Fibroblast of skin of left quadriceps (primary cell): ENCODE results near the gene PKN2.
A peak's percentile ranks its signal among the peaks of the same experiment; 100 is the strongest.

Experiments used
- DNase-seq, 2 experiments: peaks; one replicate each; pipeline ENCODE4 v3.0.0-alpha.2; 2013; ENCODE audit warnings: low read depth in 2 of 2

PKN2 gene

DNA sequence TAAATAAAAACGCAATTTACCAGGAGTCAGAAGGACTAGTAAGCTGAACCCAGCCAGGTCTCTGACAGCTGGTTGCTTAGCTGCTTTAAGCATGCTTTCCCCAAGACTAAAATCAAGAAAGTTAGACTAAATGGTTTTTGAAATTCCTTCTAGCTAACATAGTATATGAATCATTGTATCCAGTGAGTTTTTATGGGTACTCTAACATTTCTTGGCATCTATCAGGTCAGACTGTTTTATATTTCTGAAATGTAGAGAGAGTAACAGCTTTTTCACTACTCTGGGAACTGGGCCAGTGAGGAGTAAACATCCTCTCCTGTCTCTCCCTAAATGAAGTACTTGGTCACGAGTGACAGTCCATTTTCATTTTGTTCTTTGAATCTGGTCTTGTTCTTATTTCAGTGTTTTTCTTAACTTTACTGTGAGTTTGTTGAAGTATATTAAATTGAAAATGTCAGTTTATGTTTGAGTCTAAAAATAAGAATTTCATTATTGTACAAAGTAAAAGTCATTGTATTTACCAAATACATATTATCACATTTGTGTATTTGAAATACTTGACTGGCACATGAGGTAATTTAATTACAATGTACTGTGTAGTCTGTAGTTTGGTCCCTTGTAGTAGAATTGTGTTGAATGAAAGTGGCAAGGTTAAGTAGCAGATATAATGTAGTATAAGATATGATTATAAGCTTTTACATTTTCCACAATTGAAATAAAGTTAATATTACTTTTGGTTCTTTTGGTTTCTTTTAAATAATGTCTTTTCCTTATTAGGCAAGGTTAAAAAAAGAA is 47.6 kb downstream of the PKN2 start:
- peak; percentile 89 to 92 for DNase-seq

DNA sequence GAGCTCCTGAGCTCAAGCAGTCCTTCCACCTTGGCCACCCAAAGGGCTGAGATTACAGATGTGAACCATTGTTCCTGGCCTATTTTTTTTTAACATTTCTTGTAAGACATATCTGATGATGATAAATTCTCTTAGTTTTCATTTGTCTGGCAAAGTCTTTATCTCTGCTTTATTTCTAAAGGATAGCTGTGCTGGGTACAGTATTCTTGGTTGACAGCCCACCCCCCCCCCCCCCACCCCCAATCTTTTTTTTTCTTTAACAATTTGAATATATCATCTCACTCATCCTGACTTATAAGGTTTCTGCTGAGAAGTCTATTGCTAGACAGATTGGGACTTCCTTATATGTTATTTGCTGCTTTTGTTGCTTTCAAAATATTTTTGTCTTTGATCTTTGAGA is 51.3 kb downstream of the PKN2 start:
- no peak for DNase-seq

DNA sequence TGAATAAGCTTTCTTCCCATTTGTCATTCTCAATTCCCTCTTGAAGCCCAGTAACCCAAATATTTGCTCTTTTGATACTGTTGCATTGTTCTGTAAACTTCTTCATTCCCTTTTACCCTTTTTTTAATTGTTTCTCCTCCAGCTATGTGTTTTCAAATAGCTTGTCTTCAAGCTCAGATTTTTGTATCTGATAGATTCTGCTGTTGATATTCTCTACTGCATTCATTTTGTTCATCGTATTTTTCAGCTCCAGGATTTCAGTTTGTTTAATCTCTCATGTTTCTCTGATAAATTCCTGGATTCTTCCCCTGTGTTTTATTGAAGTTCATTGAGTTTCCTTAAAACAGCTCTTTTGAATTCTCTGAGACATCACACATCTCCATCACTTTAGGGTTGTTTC is 51.8 kb downstream of the PKN2 start:
- no peak for DNase-seq

GRCh38 chr1:88736633-88737248 is 52.7 kb downstream of the PKN2 start:
- peak; percentile 16 to 20 for DNase-seq

DNA sequence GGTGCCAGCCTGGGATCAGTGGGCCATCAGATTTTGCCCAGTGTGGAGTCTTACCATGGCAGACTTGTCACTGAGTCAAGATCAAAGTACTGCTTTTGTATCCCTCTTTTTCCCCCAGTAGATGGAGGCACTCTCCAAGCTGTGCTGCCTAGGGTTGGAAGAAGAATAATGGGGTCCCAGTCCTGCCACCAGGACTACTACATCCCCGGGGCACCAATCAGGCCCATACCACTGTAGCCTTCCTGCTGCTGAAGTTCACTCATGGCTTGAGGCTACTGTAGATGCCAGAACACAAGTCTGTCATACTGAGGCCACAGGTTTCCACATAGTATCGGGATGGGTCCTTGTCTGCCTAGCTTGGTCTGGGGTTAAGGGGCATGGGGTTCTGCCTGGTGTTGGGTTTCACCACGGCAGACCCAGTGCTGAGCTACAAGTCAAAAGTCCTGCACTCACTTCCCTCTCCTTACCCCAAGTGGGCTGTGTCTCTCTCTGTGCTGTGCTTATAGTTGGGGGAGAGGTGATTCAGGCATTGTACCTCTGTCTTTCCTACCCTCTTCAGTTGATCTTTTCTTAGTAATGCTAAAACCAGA is 53.4 kb downstream of the PKN2 start:
- no peak for DNase-seq

DNA sequence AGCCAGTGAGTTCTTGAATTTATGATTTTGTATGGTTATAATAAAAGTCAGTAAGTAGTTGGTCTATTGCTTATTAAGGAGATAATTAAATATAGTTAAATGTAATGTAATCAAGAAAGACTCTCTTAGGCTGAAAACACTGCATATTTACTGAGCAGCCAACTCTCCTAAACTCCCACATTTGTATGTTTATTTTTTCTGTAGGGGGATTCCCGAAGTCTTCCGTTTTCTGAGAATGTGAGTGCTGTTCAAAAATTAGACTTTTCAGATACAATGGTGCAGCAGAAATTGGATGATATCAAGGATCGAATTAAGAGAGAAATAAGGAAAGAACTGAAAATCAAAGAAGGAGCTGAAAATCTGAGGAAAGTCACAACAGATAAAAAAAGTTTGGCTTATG is 56.7 kb downstream of the PKN2 start:
- DNase-seq: no peak

DNA sequence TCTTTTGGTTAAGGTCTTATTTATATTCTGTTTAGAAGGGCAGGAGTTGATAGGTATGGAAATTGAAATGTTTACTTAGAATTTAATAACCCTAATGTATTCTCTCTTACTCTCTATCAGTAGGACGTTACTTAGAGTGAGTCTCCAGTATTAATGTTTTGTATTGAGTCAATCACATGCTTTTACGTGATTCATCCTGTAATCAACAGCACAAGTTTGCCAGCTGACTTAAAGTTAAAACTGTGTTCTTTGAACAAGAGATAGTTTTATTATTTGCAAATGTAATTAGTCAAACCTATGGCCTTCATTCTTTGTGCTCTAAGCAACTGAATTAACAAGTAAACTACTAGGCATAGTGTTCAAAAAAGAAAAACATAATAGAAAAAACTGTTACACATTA is 57.3 kb downstream of the PKN2 start:
- no peak for DNase-seq

DNA sequence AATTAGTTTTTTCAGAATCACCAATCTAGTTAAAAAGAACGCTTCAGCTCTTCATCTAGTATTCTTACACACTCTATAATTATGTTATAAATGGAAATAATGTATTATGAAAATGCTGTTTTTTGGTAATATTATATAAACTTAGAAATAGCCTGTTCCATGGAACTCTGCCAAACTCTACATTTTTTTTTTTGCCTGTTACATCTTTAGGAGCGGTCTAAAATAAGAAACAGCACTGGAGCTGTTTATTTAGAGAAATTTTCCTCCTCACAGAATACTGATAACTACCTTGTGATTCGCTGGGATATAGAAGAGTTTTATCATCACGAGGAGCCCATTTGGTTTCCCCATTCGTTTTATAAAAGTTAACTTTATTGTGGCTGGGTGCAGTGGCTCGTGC is 58.5 kb downstream of the PKN2 start:
- no peak for DNase-seq

DNA sequence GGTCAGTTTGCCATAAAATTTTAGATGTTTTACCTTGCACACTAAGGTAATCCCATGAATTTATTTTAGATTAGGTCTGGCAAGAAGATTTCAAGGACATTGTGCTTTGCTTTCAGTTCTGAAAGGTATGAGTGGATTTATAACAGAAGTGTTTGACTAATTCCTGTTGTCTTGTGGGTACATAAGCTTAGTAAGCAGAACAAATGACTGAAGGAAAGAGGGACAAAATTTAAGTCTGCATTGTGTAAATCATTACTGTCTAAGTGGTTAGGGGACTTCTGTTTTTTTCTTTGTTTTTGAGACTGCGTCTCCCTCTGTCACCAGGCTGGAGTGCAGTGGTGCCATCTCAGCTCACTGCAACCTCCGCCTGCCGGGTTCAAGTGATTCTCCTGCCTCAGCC is 60.1 kb downstream of the PKN2 start:
- DNase-seq: no peak

GRCh38 chr1:88746916-88747315 is 62.8 kb downstream of the PKN2 start:
- no peak for DNase-seq

DNA sequence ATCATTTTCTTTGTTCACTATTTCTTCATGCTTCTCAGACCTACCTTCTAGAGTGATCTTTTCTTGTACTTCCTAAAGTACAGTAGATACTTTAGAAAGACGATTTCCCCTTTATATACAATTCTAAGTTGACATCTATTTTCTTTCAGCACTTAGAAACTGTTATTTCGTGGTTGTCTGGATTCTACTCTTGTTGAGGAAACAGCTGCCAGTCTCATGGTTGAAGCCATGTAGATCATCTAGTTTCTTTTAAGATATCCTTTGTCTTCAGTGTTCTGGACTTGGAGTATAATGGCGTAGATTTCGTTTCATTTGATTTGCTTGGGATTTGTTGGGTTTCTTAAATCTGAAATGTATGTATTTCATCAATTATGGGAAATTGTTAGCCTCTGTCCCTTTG is 67.6 kb downstream of the PKN2 start:
- no peak for DNase-seq

DNA sequence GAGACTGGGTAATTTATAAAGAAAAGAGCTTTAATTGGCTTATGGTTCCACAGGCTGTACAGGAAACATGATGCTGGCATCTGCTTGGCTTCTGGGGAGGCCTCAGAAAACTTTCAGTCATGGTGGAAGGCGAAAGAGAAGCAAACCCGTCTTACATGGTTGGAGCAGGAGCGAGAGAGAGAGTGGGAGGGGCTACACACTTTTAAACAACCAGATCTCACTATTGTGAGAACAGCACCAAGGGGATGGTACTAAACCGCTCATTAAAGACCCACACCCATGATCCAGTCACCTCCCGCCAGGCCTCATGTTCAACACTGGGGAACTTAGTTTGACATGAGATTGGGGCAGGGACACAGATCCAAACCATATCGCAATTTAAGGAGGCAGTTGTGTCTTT is 69.4 kb downstream of the PKN2 start:
- no peak for DNase-seq

DNA sequence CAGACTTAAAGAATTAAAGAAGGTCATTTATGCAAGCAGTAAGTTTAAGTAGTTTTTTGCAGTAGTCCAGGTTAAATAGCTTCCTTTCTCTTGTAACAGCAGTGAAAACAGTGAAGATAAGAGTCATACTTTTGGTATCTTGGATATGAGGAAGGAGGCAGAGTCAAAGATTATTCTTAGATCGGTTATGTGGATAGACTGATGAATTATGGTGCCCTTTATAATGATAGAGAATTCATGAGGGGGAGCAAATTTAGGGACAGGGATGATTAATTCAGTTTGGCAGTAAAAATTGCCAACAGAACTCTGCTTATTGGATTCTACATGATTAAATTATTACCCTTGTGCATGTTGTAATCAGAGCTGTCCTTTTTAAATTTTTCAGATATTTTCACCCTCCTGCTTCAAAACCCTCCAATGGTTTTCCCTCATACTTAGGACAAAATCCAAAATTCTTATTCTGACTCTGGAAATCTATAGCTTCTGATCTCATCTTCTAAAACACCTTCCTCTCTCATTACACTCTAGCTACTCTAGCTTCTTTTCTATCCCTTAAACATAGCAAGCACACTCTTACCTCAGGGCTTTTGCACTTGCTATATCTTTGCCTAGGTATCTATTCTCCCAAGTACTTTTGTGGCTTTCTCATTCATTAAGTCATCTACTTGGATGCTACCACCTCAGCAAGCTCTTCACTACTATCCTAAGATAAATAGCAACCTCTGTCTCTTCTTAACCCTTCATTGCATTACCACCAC is 79.8 kb downstream of the PKN2 start:
- peak; percentile 62 to 76 for DNase-seq

DNA sequence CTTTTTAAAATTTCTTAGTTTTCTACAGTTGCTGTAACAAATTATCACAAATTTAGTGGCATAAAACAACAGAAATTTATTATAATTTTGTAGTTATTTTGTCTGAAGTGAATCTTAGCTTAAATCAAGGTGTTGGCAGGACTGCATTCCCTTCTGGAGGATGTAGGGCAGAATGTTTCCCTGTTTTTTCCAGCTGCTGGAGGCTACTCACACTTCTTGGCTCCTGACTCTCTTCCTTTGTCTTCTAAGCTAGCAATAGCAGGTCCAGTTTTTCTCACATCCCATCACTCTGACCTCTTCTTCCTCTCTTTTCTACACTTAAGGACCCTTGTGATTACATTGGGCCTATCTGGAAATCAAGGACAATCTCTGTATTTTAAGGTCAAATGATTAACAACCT is 84.1 kb downstream of the PKN2 start:
- no peak for DNase-seq

DNA sequence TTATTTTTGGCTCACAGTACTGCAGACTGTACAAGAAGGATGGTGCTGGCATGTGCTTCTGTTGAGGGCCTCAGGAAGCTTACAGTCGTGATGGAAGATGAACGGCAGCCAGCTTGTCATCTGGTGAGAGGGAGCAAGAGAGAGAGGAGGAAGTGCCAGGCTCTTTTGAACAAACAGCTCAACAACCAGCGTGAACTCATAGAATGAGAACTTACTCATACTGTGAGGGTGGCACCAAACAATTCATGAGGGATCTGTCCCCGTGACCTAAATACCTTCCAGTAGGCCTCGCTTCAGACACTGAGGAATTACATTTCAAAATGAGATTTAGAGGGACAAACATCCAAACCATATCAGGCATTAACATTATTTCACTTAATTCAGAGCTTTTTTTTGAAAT is 84.7 kb downstream of the PKN2 start:
- DNase-seq: no peak

DNA sequence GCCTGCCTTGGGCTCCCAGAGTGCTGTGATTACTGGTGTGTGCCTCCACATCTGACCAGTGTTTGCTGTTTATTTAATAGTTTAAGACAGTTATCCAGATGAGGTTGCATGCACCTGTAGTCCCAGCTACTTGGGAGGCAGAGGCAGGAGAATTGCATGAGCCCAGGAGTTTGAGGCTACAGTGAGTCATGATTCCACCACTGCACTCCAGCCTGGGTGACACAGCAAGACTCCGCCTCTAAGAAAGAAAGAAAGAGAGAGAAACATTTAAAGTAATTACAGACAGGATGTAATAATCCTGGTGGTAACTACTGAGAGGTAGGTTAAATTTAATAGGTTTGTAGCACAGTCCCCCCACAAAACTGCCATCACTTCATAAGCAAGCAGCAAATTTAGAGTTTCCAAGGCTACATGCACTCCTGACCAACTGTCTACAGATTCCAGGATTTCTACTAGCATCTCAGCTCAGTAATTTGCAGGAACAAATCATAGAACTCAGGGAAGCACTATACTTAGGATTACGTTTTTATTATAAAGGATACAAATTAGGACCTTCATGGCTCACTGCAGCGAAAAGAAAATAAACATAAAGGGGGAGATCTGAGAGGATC is 89.6 kb downstream of the PKN2 start:
- no peak for DNase-seq

- DNase-seq: no peak
These were observed 90.1 kb downstream of the PKN2 start for GRCh38 chr1:88774151-88774556.

GRCh38 chr1:88777604-88778149 is 93.6 kb downstream of the PKN2 start:
- no peak for DNase-seq

DNA sequence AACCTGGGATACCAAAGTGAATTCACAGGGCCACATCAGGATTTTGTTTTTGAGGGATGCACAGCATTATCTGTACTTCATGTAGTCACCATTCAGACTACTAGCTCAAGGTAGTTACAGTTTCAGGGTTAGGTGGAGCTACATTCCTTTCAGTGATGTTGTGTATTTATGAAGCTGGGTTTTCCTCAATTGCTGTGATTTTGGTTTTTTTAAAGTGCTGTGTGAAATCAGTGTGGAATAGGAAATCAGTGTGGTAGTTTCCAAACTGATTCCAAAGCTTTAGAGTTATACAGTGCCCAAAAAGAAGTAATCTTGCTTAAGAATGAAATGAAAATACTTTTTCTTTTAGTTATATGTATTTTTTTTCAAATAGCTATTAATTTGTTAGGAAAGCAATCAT is 95.8 kb downstream of the PKN2 start:
- no peak for DNase-seq

DNA sequence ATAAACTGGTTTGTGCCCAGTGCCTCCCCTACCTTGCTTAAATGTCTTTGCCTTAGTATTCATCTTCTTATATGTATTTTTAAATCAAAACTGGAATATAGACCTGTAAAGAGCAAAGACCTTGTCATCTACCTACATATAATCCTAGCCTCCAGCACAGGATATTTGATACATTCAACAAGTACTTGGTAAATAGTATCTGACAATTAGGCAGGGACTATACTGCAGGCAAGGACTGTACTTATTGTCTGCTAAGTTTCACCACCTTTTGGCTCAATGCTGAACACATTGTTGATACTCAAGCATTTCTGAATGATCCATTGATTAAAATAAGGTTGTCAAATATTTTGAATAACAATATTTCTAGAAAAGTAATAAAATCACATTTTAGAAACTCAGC is 96.4 kb downstream of the PKN2 start:
- DNase-seq: no peak

- DNase-seq: no peak
These were observed 99.1 kb downstream of the PKN2 start for GRCh38 chr1:88783145-88783544.

DNA sequence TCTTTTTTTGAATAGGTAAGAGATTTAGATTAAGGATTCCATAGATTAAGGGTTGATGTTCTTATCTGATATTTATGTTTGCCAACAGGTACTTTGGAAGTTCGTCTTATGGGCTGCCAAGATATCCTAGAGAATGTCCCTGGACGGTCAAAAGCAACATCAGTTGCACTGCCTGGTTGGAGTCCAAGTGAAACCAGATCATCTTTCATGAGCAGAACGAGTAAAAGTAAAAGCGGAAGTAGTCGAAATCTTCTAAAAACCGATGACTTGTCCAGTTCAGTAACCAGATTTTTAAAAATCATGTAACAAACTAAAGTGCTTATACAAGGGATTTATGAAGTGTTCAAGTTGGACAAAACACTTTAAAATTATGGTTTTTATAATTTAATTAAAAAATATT is 100.5 kb downstream of the PKN2 start:
- DNase-seq: no peak
